Stimulated activated CD8-positive, alpha-beta memory T cell treated with anti-CD3 and anti-CD28 coated beads, Interleukin-4, amount 100 ng/mL, for 24 hours (primary cell): ENCODE data around the gene HTR3C.
"Not testable (repeated sequence)": the region's sequence is repeated elsewhere in the genome, so short reads cannot be mapped to it uniquely, and the experiment has no call there.

Source experiments
- DNase-seq: peaks from one replicate; pipeline ENCODE4 v3.0.0-alpha.2; 2020; ENCODE audit warnings: low read depth

Gene HTR3C

GRCh38 chr3:184031187-184031792, 21.6 kb upstream of the HTR3C start, which contains the start of gene HTR3D:
Gene HTR3D (plus strand): TSS chr3:184031742. CDS start chr3:184031742, 0 bp downstream.
- no peak for DNase-seq

GRCh38 chr3:184037816-184038215, 15.0 kb upstream of the HTR3C start:
- DNase-seq: no peak

- DNase-seq: not testable (repeated sequence)
Observed at GRCh38 chr3:184038307-184038706, 14.5 kb upstream of the HTR3C start.

GRCh38 chr3:184039414-184039813, 13.4 kb upstream of the HTR3C start:
- DNase-seq: no peak

GRCh38 chr3:184040010-184040409, 12.8 kb upstream of the HTR3C start:
- DNase-seq: no peak

- DNase-seq: no peak
Observed at GRCh38 chr3:184042617-184043016, 10.2 kb upstream of the HTR3C start.

GRCh38 chr3:184045995-184046394, 6.9 kb upstream of the HTR3C start:
- DNase-seq: no peak

- DNase-seq: no peak
Observed at GRCh38 chr3:184050217-184050847, 2.5 kb upstream of the HTR3C start.

GRCh38 chr3:184058029-184058428, 5.2 kb downstream of the HTR3C start:
- DNase-seq: no peak

- DNase-seq: no peak
Observed at GRCh38 chr3:184059424-184059823, 6.6 kb downstream of the HTR3C start.

GRCh38 chr3:184062637-184063036, 9.8 kb downstream of the HTR3C start:
- no peak for DNase-seq

- DNase-seq: no peak
Observed at GRCh38 chr3:184066211-184066610, 13.4 kb downstream of the HTR3C start.

- DNase-seq: no peak
Observed at GRCh38 chr3:184067573-184068055, 14.8 kb downstream of the HTR3C start.

GRCh38 chr3:184068344-184068743, 15.5 kb downstream of the HTR3C start:
- no peak for DNase-seq

- DNase-seq: not testable (repeated sequence)
Observed at GRCh38 chr3:184071142-184071541, 18.3 kb downstream of the HTR3C start.

GRCh38 chr3:184073621-184074020, 20.8 kb downstream of the HTR3C start:
- DNase-seq: no peak

- DNase-seq: no peak
Observed at GRCh38 chr3:184075901-184076300, 23.1 kb downstream of the HTR3C start.

- no peak for DNase-seq
Observed at GRCh38 chr3:184077881-184078280, 25.0 kb downstream of the HTR3C start.

GRCh38 chr3:184078851-184079250, 26.0 kb downstream of the HTR3C start:
- no peak for DNase-seq

- DNase-seq: no peak
Observed at GRCh38 chr3:184081116-184081830, 28.4 kb downstream of the HTR3C start.

- no peak for DNase-seq
Observed at GRCh38 chr3:184082034-184082433, 29.2 kb downstream of the HTR3C start.

GRCh38 chr3:184082465-184082864, 29.6 kb downstream of the HTR3C start:
- DNase-seq: no peak

GRCh38 chr3:184085389-184085852, 32.6 kb downstream of the HTR3C start:
- no peak for DNase-seq
